Esophagus muscularis mucosa (tissue), 4 donors: Measurements from ENCODE around the gene TSSK3.

Source experiments
- EP300 ChIP-seq: sonication (generic); formaldehyde crosslinking; IDR thresholded peaks from one replicate; pipeline ENCODE4 v1.6.1; 2017; ENCODE audit warnings: antibody characterized with exemption
- POLR2A ChIP-seq: fragments of 450-650 bp; IDR thresholded peaks from one replicate; pipeline ENCODE4 v1.6.1; 2017; ENCODE audit warnings: antibody characterized with exemption, moderate library complexity, mild to moderate bottlenecking, low read depth
- POLR2AphosphoS5 ChIP-seq, 2 donors: sonication (generic); formaldehyde crosslinking; IDR thresholded peaks; one replicate each; pipeline ENCODE4 v1.6.1; 2017; ENCODE audit warnings: antibody characterized with exemption in 2 of 2
- TF ChIP-seq, protein P1 (sequence below), 3 experiments: fragments of 200-600 bp in 2 of 3; fragments of 450-650 bp in 1 of 3; sonication (generic) in 2 of 3; IDR thresholded peaks; one replicate each; pipeline ENCODE4 v1.5.1; 2017 to 2019; ENCODE audit warnings: antibody characterized with exemption in 3 of 3, mild to moderate bottlenecking in 2 of 3, moderate library complexity in 1 of 3

DNA sequence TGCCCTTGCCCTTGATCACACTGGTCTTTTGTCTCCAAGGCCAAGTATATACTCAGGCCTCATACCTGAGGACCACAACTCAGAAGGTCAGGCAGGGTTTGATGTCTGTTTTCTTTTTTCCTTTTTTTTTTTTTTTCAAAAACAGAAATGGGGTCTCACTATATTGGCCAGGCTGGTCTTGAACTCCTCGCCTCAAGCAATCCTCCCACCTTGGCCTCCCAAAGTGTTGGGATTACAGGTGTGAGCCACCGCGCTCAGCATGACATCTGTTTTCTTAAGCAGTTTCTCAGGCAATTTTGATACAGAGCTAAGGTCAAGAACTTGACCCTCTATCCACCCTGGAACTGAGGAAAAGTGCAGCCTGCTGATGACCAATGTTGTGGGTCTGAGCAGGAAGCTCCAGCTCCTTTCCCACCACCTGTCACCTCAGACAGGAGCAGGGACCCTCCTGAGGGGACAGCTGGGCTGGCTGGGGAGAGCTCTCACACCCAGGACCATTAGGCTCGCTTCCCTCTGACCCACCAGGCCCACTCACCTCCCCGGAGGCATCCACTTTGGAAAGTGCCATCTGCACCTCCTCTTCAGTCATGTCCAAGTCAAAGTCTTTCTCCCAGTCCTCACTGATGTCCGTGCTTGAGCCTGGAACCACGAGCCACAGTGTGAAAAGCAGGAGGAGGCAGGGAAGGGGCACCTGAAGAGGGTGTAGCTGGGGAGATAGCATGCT is 5.7 kb downstream of the TSSK3 start:
- TF ChIP-seq, protein P1, sequence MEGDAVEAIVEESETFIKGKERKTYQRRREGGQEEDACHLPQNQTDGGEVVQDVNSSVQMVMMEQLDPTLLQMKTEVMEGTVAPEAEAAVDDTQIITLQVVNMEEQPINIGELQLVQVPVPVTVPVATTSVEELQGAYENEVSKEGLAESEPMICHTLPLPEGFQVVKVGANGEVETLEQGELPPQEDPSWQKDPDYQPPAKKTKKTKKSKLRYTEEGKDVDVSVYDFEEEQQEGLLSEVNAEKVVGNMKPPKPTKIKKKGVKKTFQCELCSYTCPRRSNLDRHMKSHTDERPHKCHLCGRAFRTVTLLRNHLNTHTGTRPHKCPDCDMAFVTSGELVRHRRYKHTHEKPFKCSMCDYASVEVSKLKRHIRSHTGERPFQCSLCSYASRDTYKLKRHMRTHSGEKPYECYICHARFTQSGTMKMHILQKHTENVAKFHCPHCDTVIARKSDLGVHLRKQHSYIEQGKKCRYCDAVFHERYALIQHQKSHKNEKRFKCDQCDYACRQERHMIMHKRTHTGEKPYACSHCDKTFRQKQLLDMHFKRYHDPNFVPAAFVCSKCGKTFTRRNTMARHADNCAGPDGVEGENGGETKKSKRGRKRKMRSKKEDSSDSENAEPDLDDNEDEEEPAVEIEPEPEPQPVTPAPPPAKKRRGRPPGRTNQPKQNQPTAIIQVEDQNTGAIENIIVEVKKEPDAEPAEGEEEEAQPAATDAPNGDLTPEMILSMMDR (IDR thresholded peaks at IDR 0.05), result no peak
- TF ChIP-seq EP300, result no peak
- no peak for TF ChIP-seq POLR2AphosphoS5 (IDR thresholded peaks at IDR 0.05)
- TF ChIP-seq POLR2A, result no peak
